NB4 (cell line): Measurements from ENCODE around the gene SEPTIN3.

ENCODE experiments used
- MYC ChIP-seq: IDR thresholded peaks from 2 replicates; pipeline ENCODE4 v1.6.1; 2011; ENCODE audit warnings: low read depth, low read length
- POLR2A ChIP-seq: IDR thresholded peaks from 2 replicates; pipeline ENCODE4 v1.6.1; 2011; ENCODE audit warnings: mild to moderate bottlenecking; ENCODE audit not compliant: insufficient read length; ENCODE audit errors: extremely low read depth
- TF ChIP-seq, protein P1 (sequence below): IDR thresholded peaks from one replicate; pipeline ENCODE4 v1.5.1; 2012; ENCODE audit warnings: low read depth, low read length
- TF ChIP-seq, protein P2 (sequence below): IDR thresholded peaks from 2 replicates; pipeline ENCODE4 v1.6.1; 2011; ENCODE audit warnings: low read depth, low read length

DNA sequence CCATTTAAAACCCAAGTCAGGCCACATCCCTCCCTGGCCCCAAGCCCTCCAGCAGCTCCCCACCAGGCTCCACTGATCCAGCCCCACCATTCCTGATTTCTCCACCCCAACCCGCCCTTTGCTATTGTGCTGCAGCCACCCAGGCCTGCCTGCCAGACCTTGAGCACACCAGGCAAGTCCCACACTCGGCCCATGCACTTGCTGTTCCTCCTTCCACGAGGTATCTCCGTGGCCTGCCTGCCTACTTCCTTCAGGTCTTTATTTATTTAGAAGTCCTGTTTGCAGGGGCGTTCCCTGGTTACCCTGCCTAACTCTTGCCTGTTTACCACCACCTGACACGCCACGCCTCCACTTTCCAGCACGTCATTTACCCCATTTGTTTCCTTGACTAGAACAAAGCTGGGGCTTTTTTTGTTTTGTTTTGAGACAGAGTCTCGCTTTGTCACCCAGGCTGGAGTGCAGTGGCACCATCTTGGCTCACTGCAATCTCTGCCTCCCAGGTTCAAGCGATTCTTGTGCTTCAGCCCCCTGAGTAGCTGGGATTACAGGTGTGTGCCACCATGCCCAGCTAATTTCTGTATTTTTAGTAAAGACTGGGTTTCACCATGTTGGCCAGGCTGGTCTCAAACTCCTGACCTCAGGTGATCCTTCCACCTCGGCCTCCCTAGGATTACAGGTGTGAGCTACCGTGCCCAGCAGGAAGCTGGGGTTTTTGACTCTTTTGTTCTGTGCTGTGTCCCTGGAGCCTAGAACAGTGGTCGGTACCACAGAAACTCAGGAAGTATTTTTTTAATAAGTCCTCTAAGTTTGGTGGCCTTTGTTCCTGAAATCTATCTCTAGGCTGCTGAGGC lies 29.0 kb upstream of the SEPTIN3 start:
- TF ChIP-seq POLR2A (no peak), MYC (no peak)
- TF ChIP-seq, protein P1, sequence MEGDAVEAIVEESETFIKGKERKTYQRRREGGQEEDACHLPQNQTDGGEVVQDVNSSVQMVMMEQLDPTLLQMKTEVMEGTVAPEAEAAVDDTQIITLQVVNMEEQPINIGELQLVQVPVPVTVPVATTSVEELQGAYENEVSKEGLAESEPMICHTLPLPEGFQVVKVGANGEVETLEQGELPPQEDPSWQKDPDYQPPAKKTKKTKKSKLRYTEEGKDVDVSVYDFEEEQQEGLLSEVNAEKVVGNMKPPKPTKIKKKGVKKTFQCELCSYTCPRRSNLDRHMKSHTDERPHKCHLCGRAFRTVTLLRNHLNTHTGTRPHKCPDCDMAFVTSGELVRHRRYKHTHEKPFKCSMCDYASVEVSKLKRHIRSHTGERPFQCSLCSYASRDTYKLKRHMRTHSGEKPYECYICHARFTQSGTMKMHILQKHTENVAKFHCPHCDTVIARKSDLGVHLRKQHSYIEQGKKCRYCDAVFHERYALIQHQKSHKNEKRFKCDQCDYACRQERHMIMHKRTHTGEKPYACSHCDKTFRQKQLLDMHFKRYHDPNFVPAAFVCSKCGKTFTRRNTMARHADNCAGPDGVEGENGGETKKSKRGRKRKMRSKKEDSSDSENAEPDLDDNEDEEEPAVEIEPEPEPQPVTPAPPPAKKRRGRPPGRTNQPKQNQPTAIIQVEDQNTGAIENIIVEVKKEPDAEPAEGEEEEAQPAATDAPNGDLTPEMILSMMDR, result no peak
- TF ChIP-seq, protein P2, sequence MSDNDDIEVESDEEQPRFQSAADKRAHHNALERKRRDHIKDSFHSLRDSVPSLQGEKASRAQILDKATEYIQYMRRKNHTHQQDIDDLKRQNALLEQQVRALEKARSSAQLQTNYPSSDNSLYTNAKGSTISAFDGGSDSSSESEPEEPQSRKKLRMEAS, result no peak
